Measurements from ENCODE around the gene HSPA12B. TPM values are rescaled to one million over a fixed set of nuclear protein-coding genes. Genes with fewer than 3 reads are reported as not detected.

HSPA12B gene
- total RNA-seq, 2 donors from 2014 or later = 1.1 to 1.4 TPM

- Mint-ChIP-seq H3K27me3 (ENCODE audit: insufficient read depth) (peaks cover 57% of the 10 kb centered on the region), H3K27ac (no peak overlapping the region), H3K36me3 (ENCODE audit: low read depth) (no peaks in the 10 kb centered on the region), H3K9me3 (no peaks in the 10 kb centered on the region), H3K4me3 (no peak overlapping the region), H3K4me1 (no peaks in the 10 kb centered on the region)
- DNase-seq = peak; percentile 41
- Histone ChIP-seq H3K4me1 (ENCODE audit: control insufficient read depth, insufficient read depth, low read length) (no peaks in the 10 kb centered on the region), H3K9ac (ENCODE audit: extremely low read depth, low read length, poor library complexity, severe bottlenecking) (no peak overlapping the region), H3K27ac (ENCODE audit: low read depth, low read length) (no peak overlapping the region), H3K9me3 (ENCODE audit: control insufficient read depth, low read length) (no peaks in the 10 kb centered on the region), H3K36me3 (ENCODE audit: control insufficient read depth, insufficient read depth, low read length) (no peaks in the 10 kb centered on the region), H3K4me3 (ENCODE audit: low read length) (no peak overlapping the region), H3K27me3 (ENCODE audit: control insufficient read depth, insufficient read depth, low read length, poor library complexity, severe bottlenecking) (peaks cover 51% of the 10 kb centered on the region)
- no peak for TF ChIP-seq CTCF (conservative IDR thresholded peaks at IDR 0.05)
- 71 to 72% methylated on average over 9 to 11 of the region's 11 CpGs for WGBS, 2 experiments (ENCODE audit: insufficient coverage in 1 of 2, insufficient read length in 1 of 2)
Measured at GRCh38 chr20:3727401-3728021, 5.0 kb upstream of the HSPA12B start.

- no peak for TF ChIP-seq CTCF (conservative IDR thresholded peaks at IDR 0.05)
- H3K4me1 ChIP-seq (ENCODE audit: control insufficient read depth, insufficient read depth, low read length) = no peaks in the 10 kb centered on the region
- no peaks in the 10 kb centered on the region for H3K4me1 Mint-ChIP-seq
- no peaks in the 10 kb centered on the region for H3K9me3 Mint-ChIP-seq
- H3K27ac Mint-ChIP-seq = no peak overlapping the region
- no peaks in the 10 kb centered on the region for H3K36me3 ChIP-seq (ENCODE audit: control insufficient read depth, insufficient read depth, low read length)
- 91 to 95% methylated on average over 4 to 5 of the region's 5 CpGs for WGBS, 2 experiments (ENCODE audit: insufficient coverage in 1 of 2, insufficient read length in 1 of 2)
- H3K36me3 Mint-ChIP-seq (ENCODE audit: low read depth) = no peaks in the 10 kb centered on the region
- H3K9me3 ChIP-seq (ENCODE audit: control insufficient read depth, low read length) = no peaks in the 10 kb centered on the region
- no peak overlapping the region for H3K4me3 ChIP-seq (ENCODE audit: low read length)
- no peak overlapping the region for H3K9ac ChIP-seq (ENCODE audit: extremely low read depth, low read length, poor library complexity, severe bottlenecking)
- no peak overlapping the region for H3K27ac ChIP-seq (ENCODE audit: low read depth, low read length)
- no peak overlapping the region for H3K4me3 Mint-ChIP-seq
- H3K27me3 ChIP-seq (ENCODE audit: control insufficient read depth, insufficient read depth, low read length, poor library complexity, severe bottlenecking) = peaks cover 58% of the 10 kb centered on the region
- DNase-seq = peak; percentile 32
- H3K27me3 Mint-ChIP-seq (ENCODE audit: insufficient read depth) = peaks cover 60% of the 10 kb centered on the region
Measured at GRCh38 chr20:3728354-3728753, 4.1 kb upstream of the HSPA12B start.

- Histone ChIP-seq H3K4me3 (ENCODE audit: low read length) (no peak overlapping the region), H3K9me3 (ENCODE audit: control insufficient read depth, low read length) (no peaks in the 10 kb centered on the region), H3K27me3 (ENCODE audit: control insufficient read depth, insufficient read depth, low read length, poor library complexity, severe bottlenecking) (peaks cover 64% of the 10 kb centered on the region), H3K36me3 (ENCODE audit: control insufficient read depth, insufficient read depth, low read length) (no peaks in the 10 kb centered on the region), H3K27ac (ENCODE audit: low read depth, low read length) (no peak overlapping the region), H3K9ac (ENCODE audit: extremely low read depth, low read length, poor library complexity, severe bottlenecking) (no peak overlapping the region), H3K4me1 (ENCODE audit: control insufficient read depth, insufficient read depth, low read length) (no peaks in the 10 kb centered on the region)
- no peaks in the 10 kb centered on the region for H3K36me3 Mint-ChIP-seq (ENCODE audit: low read depth)
- peaks cover 64% of the 10 kb centered on the region for H3K27me3 Mint-ChIP-seq (ENCODE audit: insufficient read depth)
- no peak for DNase-seq
- 98 to 100% methylated on average over 1 to 3 of the region's 3 CpGs for WGBS, 2 experiments (ENCODE audit: insufficient coverage in 1 of 2, insufficient read length in 1 of 2)
- no peak overlapping the region for H3K27ac Mint-ChIP-seq
- H3K4me1 Mint-ChIP-seq = no peaks in the 10 kb centered on the region
- TF ChIP-seq CTCF (conservative IDR thresholded peaks at IDR 0.05) = no peak
- no peaks in the 10 kb centered on the region for H3K9me3 Mint-ChIP-seq
- no peak overlapping the region for H3K4me3 Mint-ChIP-seq
Measured at GRCh38 chr20:3728876-3729275, 3.6 kb upstream of the HSPA12B start.

Data from endodermal cell (in vitro differentiated cells).